HG03521 (cell line): ENCODE data around the gene KIF18B.

Experiments
- ATAC-seq: cut with Tn5 transposase; IDR thresholded peaks from one replicate; pipeline ENCODE4 v1.9.1; 2021; ENCODE audit warnings: mild to moderate bottlenecking, moderate library complexity; ENCODE audit not compliant: unreplicated experiment

KIF18B gene

DNA sequence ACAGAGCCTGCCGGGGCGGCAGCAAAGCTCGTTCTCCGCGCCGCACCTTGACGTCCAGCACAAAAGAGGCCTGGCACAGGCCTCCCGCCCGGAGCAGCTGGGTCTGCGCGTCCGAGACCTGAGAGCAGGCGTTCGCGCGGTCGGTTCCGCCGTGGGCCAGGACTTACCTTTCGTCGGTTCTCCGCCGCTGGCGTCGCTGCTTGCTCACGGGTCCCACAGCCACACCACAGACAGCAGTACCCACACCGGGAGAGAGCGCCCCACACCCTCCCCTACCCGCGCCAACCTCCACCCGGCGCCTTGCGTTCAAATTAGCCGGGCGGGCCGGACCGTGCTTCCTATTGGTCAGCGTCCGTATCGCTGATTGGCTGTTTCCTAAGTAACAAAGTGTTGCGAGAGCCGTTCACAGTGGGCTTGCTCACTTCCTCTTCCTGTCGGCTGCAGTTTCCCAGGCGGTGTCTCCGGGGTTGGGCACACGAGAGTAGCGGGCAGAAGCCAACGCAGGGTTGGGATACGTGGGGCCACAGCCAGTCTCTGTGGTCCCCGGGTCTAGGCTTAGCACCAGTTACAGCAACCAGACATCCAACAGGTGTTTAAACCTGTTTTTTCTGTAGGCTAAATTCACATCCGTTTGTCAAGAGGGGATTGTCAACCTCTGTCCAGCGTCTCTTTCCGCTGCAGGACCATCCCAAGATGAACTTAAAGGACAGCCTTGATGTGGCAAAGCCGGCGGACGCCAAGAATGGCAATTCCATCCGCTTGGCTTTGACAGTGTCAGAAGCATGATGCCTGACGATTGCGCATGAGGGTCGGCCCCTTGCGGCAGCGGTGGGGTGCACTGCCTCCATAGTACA, at the start of gene KIF18B:
KIF18B (minus strand) TSS at position 313 of the 854 bp plus-strand sequence. CDS start 11,429 bp downstream, outside the sequence.
- ATAC-seq, result peak; percentile 88

DNA sequence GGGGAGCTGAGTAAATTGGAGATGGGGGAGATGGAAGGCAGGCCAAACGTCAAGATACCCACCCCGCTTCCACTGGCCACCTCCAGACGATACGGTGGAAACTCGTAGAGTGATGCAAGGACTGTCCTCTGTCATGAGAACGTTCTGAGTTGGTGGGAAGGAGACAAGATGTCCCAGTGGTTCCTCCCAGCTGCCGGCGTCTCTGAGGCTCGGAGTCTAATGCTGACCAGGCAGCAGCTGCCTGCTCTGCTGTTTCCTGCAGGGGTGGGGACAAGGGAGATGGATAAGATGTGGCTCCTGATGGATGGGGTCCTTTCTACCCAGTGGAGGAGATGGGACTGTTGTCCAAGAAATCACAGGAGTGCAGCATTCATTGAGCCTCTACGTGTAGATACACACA, 48.7 kb upstream of the KIF18B start:
- ATAC-seq, result no peak

DNA sequence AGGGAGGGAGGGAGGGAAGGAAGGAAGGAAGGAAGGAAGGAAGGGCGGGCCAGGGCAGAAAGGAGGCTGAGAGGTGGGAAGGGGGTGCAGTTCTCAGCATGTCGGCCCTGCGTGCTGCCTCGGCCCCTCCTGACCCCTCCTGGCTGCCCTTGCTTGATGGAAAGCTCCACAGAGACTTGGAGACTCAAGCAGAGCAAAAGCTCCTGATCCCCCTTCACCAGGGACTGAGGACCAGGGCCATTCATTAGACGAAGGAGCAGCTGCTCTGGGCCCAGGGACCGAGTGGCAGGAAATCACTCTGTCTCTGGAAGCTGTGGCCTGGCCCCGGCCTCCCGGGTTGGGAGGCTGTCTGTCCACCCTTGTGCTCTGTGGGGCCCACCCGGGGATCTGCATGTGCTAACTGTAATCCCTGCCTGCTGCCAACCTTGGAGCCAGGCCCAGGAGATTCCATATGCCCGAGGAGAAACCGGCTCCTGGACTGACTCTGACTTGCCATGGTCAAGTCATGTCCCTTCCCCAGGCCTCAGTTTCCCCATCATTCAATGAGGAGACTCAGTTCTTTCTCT, 47.9 kb upstream of the KIF18B start:
- ATAC-seq, result no peak

DNA sequence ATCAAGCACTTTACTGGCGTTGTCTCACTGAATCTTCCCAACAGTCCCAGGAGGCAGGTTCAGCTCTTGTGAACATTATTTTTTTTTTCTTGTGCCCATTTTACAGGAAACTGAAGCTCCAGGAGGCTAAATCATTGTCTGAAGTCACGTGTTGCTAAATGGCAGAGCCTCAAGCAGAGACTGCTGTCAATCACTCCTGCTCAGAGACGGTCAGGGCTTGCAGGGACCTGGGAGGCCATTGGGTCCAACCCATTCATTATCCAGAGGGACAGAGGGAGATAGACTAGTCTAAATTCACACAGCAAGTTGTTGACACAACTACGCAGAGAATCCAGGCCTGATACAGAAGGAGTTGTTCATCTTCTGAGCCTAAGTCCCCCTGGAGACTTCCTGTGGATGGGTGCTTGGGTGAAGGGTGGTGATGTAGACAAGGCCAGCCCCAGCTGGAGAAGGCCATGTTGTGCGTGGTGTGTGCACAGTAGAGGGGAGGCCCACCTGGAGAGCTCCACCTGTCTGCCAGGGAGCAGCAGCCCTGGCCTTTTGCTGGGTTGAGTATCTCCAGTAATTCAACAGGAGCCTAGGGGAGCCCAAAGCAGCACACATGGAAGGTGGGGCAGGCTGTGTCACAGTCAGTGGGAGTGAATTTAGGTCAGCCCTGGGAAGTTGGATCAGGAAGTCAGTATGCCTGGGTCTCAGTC, 44.8 kb upstream of the KIF18B start:
- ATAC-seq, result no peak

DNA sequence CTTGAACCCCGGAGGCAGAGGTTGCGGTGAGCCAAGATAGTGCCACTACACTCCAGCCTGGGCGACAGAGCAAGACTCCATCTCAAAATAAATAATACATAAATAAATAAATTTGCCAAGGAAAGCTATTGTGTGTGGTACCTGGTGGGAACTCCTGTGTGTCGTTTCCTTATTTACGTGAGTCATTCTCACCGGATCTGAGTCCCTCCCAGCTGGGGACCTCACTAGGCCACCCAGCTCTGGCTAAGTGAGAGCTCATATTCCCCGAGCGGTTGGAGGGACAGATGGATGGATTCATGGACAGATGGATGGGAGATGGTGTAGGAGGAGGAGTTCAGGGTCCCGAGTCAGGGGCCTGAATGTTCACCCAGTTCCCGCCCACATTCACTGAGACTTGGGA, 43.4 kb upstream of the KIF18B start:
- ATAC-seq, result no peak

DNA sequence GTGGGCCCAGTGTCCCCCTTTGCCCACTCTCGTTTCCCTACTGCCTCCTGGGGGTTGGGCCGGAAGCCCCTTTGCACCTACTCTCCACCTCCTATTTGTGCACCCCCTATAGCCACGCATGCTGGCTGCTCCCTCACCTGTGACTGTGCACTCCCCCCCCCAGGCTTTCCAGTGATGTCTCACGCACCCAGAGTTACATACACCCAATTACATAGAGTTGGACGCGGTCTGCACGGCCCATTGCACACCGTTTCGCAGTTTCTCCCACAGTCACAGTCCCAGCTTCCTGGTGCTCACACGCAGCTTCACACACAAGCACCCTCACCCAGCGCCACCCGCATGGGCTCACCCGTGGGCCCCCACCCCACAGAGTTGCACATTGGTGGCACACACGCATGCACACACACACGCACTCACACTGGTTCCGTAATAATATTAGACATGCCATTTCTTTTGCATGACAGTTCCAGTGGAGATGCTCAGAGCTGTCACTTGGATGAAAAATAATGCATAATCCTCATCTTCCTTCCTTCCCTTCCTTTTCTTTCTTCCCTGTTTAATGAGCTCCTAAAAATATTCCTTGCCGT, 42.1 kb upstream of the KIF18B start:
- no peak for ATAC-seq

DNA sequence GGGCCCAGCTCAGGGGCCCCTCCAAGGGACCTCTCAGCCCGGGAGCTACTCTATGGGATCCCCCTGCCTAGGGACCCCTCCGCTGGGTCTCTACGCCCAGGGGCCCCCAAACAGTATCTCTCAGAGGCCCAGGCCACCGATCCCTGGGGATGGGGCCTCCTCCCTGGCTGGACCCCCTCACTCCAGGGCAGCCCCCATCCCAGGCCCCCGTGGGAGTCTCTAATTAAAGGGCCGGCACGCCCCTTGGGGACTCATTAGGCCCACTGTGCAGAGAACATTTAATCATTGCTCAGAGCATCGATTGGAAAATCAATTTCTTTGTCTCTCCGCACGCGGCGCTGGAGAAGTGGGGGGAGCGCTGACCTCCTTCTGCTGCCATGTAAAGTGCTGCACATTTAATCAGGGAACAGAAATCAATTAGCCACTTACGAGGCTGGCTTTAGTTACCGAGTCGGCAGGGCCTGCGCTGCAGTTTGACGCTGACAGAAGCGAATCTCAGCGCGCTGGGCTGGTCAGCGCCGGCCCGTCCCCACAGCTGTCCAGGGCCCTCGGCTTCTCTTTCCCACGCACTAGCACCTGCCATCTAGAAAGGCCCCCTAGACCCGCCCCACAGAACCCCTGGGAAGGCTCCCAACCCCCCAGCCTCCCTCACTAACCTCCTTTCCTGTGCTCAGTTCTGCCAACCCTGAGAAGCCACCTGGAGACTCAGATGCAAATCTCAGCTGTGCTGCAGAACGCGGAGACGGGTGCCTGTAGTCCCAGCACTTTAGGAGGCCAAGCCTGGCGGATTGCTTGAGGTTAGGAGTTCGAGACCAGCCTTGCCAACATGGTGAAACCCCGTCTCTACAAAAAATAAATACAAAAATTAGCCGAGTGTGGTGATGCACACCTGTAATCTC, 40.7 kb upstream of the KIF18B start:
- ATAC-seq, result no peak

DNA sequence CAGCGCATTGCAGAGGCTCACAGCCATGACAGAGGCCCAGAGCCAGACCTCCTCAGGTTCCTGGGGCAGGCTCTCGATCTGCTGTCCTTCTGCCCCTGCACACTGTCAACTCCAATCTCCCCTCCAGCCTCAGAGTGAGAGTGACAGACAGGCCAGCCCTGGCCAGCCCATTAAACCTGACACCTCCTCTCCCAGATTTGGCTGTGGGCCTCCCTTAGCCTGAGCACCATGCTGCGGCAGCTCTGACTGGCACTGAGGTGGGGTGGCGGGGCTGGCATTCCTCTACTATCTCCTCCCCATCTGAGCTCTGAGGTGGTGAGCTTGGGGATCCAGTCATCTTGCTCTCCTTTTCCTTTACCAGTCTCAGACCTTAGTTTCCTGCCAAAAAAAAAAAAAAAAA, 36.0 kb upstream of the KIF18B start:
- no peak for ATAC-seq

DNA sequence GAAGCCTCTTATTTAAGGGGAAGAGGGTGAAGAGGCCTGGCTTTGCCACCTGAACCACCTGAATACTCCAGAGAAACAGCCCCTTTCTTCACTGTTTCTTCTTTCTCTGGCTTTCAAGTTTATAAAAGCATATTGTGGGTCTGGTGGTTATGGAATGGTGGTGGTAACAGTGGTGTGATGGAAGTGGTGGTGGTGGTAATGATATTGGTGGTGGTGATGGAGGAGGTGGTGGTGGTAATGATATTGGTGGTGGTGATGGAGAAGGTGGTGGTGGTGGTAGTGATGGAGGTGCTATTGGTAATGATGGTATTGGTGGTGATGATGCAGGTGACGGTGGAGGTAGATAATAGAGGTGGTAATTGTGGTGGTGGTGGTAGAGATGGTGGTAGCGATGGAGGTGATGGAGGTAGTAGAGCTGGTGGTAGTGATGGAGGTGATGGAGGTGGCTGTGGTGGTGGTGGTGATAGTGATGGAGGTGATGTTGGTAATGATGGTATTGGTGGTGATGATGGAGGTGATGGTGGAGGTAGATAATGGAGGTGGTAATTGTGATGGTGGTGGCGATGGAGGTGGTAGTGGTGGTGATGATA, 34.6 kb upstream of the KIF18B start:
- no peak for ATAC-seq

DNA sequence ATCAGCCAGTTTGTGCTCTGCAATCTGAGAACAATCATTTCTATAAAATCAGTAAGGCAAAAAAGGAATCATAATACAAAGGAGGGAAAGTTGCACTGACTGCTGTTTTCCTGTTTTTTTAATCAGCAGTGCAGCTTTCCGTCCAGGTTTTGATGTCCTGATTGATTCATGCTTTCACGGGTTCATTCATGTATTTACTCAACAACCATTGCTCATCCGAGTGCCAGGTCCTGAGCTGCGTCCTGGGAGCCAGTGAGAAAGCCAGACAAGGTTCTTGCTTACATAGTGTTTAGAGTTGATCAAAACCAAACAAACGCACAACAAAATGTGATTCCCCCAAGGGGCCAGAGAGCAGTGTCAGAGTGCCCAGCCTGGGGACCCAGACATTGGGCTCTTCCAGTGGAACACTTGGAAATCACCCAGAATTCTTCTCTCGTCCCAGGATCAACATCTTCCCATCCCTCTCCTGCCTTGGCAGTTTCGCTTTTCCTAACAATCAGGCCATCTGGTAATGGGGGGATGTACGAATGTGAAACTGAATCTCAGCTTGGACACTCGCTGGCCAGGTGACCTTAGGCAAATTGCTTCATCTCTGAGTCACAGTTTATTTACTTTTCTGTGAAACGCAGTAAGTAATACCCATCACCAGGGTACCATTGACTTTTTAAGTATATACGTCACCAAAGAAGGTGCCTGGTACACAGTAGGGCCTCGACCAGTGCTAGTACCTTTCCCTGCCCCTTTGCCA, 33.8 kb upstream of the KIF18B start:
- ATAC-seq, result no peak

DNA sequence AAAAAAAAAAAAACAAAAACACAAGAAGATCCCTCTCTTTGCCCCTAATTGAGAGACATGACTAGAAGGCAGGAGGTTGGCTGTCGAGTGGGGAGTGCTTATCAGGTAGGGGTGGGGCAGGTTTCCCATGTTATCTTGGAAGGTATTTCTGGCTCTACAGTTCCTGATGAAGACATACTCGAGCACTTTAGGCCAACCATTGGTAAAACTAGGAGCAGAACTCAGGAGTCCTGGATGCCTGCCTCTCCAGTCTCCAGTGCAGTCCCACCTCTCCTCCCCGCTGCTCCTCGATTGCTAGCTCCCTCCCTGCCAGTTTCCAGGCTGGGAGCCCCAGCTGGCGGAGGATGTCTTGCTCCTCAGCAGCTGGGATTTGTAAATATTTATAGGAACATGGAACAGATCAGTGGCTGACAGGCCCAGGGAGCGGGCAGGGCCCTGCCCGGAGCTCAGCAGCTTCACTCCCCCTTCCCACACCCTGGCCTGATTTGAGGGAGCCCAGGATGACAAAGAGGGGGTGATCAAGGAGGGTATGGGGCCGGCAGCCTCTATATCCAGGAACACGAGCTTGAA, 31.9 kb upstream of the KIF18B start:
- no peak for ATAC-seq

DNA sequence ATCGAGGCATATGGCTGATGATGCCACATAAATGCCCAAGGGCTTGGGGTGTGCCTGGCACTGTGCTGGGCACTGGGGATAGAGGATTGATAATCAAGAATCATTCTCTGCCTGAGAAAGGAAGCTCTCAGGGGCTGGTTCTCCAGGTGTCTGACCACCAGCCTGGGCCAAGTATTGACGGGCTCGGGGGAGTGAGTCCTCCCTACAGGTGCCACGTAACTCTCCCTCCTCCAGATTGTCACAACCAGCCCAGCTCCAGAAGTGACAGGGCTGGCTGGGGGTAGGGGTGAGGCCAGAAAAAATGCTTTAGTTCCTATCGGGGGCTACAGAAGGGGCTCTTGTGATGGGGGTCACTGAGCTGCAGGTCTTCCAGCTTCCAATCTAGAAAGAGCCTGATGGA, 31.2 kb upstream of the KIF18B start:
- no peak for ATAC-seq

DNA sequence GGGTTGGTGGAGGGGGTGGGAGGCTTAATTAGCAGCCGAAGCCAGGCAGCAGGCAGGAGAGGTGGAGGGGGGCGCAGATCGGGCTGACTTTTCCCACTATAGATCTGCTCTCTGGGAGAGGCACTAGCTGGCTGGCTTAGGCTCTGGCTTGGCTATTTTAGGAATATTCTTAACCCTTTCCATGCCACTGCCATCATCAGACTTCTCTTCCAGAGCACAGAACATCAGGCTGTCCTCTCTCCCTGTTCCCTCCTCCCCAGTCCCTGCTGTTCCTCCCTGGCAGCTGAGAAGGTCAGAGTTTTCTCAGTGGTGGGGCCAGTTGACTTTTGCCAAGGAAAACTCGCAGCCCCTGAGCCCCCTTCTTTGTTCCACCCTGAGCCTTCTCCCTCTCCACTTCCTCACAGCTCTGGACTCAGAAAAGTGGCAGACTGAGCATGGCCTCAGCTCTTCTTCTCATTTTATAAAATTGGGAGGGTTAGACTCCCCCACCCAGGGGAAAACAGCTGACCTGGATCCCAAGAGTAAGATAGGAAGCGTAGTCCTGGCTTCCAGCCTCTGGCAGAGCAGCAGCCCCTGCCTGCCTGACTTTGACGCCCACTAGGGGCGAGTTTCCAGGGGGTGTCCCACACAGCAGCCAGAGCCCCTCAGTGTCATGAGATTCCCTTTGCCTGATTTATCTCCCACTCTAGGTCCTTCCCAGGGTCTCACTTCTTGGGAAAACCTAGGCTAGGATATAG, 30.4 kb upstream of the KIF18B start:
- ATAC-seq, result no peak

DNA sequence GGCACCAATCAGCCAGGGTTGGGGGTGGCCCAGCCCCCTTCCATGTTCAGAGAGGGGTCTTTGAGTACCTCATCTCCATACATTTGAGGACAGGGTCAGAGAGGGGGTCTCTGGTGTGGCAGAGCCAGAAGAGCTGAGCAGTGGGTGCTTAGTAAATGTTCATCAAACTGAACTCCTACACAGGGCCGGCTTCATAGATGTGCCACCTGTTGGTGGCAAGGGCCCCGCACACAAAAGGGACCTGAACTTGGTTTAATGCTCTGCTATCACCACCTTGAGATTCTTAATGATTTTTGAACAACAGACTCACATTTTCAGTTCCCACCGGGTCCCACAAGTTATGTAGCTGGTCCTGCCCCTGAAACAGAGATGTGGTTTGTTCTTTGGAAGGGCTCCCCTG, 29.5 kb upstream of the KIF18B start:
- no peak for ATAC-seq

DNA sequence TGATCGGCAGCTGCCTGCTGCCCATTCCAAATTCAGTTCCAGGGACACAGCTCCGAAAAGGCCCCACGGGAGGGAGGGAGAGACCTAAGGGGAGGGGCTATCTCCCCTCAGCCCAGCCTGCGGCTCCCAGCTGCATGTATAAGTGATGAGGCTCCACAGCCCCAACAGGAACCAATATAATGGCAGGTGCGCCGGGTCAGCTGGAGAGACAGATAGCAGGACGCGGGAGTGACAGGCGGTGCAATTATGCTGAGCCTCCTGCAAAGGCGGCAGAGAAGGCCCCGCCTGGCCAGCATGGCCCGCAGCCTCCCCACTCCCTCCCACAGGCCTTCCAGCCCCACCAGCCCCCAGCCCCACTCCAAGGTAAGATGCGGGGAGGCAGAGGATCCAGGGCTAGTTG, 28.6 kb upstream of the KIF18B start:
- no peak for ATAC-seq

DNA sequence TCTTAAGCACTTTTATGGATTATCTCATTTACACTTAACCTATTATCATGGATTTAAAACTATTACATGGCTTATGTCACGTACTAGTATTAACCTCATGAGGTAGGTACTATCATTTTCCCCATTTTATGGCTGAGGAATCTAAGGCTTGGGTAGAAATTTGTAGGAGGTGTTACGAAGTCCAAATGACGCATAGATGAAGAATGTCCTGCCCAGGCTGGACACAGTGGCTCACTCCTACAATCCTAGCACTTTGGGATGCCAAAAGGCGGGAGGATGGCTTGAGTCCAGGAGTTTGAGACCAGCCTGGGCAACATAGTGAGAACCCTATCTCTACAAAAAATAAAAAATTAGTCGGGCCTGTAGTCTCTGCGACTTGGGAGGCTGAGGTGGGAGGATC, 25.4 kb upstream of the KIF18B start:
- no peak for ATAC-seq

DNA sequence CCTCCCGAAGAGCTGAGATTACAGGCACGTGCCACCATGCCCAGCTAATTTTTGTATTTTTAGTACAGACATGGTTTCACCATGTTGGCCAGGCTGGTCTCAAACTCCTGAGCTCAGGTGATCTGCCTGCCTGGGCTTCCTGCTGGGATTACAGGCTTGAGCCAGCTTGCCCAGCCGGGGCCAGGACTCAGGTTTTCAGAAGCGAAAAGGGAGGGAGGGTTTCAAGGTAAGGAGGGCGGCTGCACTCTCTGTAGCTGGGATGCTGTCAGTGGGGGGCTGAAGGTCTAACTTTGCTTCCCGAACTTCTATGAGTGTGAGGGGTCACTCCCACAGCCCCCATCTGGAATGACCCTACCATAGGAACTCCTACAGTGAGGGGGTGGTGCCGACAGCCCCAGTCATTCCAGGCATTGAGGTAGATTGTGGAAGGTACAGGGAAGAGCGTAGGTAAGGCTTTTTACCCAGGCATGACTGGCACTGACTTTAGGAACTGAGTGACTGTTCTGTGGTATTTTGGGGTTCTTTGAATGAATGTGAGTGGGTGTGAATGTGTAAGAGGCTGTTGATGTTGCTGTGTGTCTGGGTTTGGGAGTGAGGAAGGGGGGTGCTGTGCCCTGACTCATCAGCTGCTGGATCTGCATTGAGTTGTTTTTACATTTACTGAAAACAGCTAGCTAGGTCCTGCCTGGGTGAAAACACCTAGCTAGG, 24.4 kb upstream of the KIF18B start:
- no peak for ATAC-seq
